ENCODE results near the gene TFF3.

Gene TFF3

GRCh38 chr21:42289926-42290325 lies 25.3 kb downstream of the TFF3 start:
- TF ChIP-seq, protein P1, sequence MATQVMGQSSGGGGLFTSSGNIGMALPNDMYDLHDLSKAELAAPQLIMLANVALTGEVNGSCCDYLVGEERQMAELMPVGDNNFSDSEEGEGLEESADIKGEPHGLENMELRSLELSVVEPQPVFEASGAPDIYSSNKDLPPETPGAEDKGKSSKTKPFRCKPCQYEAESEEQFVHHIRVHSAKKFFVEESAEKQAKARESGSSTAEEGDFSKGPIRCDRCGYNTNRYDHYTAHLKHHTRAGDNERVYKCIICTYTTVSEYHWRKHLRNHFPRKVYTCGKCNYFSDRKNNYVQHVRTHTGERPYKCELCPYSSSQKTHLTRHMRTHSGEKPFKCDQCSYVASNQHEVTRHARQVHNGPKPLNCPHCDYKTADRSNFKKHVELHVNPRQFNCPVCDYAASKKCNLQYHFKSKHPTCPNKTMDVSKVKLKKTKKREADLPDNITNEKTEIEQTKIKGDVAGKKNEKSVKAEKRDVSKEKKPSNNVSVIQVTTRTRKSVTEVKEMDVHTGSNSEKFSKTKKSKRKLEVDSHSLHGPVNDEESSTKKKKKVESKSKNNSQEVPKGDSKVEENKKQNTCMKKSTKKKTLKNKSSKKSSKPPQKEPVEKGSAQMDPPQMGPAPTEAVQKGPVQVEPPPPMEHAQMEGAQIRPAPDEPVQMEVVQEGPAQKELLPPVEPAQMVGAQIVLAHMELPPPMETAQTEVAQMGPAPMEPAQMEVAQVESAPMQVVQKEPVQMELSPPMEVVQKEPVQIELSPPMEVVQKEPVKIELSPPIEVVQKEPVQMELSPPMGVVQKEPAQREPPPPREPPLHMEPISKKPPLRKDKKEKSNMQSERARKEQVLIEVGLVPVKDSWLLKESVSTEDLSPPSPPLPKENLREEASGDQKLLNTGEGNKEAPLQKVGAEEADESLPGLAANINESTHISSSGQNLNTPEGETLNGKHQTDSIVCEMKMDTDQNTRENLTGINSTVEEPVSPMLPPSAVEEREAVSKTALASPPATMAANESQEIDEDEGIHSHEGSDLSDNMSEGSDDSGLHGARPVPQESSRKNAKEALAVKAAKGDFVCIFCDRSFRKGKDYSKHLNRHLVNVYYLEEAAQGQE (IDR thresholded peaks at IDR 0.05; ENCODE audit: insufficient read depth in 1 of 2, low read depth in 2 of 2, low read length in 2 of 2) = no peak
- TF ChIP-seq FOXP2 (optimal IDR thresholded peaks at IDR 0.05; ENCODE audit: borderline replicate concordance, extremely low read depth, extremely low read length, insufficient read depth) (no peak), TAF1 (IDR thresholded peaks at IDR 0.05; ENCODE audit: borderline replicate concordance, insufficient read depth, low read length) (no peak), POLR2AphosphoS5 (IDR thresholded peaks at IDR 0.05; ENCODE audit: low read depth, low read length) (no peak), SIN3A (IDR thresholded peaks at IDR 0.05; ENCODE audit: borderline replicate concordance, insufficient read depth, low read length) (no peak)

GRCh38 chr21:42288962-42289361 lies 26.2 kb downstream of the TFF3 start:
- TF ChIP-seq FOXP2 (optimal IDR thresholded peaks at IDR 0.05; ENCODE audit: borderline replicate concordance, extremely low read depth, extremely low read length, insufficient read depth) (no peak), SIN3A (IDR thresholded peaks at IDR 0.05; ENCODE audit: borderline replicate concordance, insufficient read depth, low read length) (no peak), POLR2AphosphoS5 (IDR thresholded peaks at IDR 0.05; ENCODE audit: low read depth, low read length) (no peak), TAF1 (IDR thresholded peaks at IDR 0.05; ENCODE audit: borderline replicate concordance, insufficient read depth, low read length) (no peak)
- TF ChIP-seq, protein P1 (IDR thresholded peaks at IDR 0.05; ENCODE audit: insufficient read depth in 1 of 2, low read depth in 2 of 2, low read length in 2 of 2) = no peak

GRCh38 chr21:42287193-42288083 lies 27.8 kb downstream of the TFF3 start:
- TF ChIP-seq, protein P1 (IDR thresholded peaks at IDR 0.05; ENCODE audit: insufficient read depth in 1 of 2, low read depth in 2 of 2, low read length in 2 of 2) = no peak
- TF ChIP-seq FOXP2 (optimal IDR thresholded peaks at IDR 0.05; ENCODE audit: borderline replicate concordance, extremely low read depth, extremely low read length, insufficient read depth) (no peak), TAF1 (IDR thresholded peaks at IDR 0.05; ENCODE audit: borderline replicate concordance, insufficient read depth, low read length) (no peak), SIN3A (IDR thresholded peaks at IDR 0.05; ENCODE audit: borderline replicate concordance, insufficient read depth, low read length) (no peak), POLR2AphosphoS5 (IDR thresholded peaks at IDR 0.05; ENCODE audit: low read depth, low read length) (no peak)

DNA sequence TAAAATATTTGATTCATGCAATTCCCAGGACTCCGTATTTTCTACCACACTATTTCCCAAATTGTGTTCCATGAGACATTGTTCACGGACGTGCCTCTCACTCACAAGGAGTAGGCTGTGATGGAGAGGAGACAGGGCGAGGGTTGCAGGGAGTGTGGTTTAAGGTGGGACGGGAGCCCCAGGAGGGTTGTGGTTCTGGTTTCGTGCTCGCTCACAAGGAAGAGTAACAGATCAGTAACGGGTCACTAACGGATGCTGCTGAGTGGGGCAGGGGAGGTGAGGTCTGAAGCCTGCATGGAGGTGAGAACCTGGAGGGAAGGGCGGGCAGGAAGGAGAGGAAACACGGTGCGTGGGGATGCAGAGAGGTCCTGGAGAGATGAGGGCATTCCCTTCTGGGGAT lies 28.8 kb downstream of the TFF3 start:
- TF ChIP-seq SIN3A (IDR thresholded peaks at IDR 0.05; ENCODE audit: borderline replicate concordance, insufficient read depth, low read length) (no peak), POLR2AphosphoS5 (IDR thresholded peaks at IDR 0.05; ENCODE audit: low read depth, low read length) (no peak), FOXP2 (optimal IDR thresholded peaks at IDR 0.05; ENCODE audit: borderline replicate concordance, extremely low read depth, extremely low read length, insufficient read depth) (no peak), TAF1 (IDR thresholded peaks at IDR 0.05; ENCODE audit: borderline replicate concordance, insufficient read depth, low read length) (no peak)
- TF ChIP-seq, protein P1 (IDR thresholded peaks at IDR 0.05; ENCODE audit: insufficient read depth in 1 of 2, low read depth in 2 of 2, low read length in 2 of 2) = no peak

Data from PFSK-1 (cell line).